DOHH2 (cell line): ENCODE results near the gene RIN3.

Experiments used
- H3F3A ChIP-seq: fragments of 200-600 bp; sonication (generic), shearing (Covaris generic); 2 replicates; pipeline ENCODE4 v1.6.0; 2016; ENCODE audit warnings: antibody characterized with exemption, mild to moderate bottlenecking; ENCODE audit not compliant: control insufficient read depth, insufficient read depth
- H3K27ac ChIP-seq: fragments of 200-600 bp; sonication (generic); 2 replicates; pipeline ENCODE4 v1.5.1; 2014; ENCODE audit warnings: low read depth, mild to moderate bottlenecking, low read length, moderate library complexity
- H3K27me3 ChIP-seq: fragments of 200-600 bp; sonication (generic); 2 replicates; pipeline ENCODE4 v1.6.1; 2014; ENCODE audit warnings: mild to moderate bottlenecking, low read length, mixed read lengths; ENCODE audit not compliant: control insufficient read depth
- H3K36me3 ChIP-seq: fragments of 200-600 bp; sonication (generic); 2 replicates; pipeline ENCODE4 v1.6.1; 2014; ENCODE audit warnings: mild to moderate bottlenecking, low read length, moderate library complexity, mixed read lengths; ENCODE audit not compliant: control insufficient read depth
- H3K4me1 ChIP-seq: fragments of 200-600 bp; sonication (generic); 2 replicates; pipeline ENCODE4 v1.6.1; 2014; ENCODE audit warnings: mild to moderate bottlenecking, low read length, mixed read lengths; ENCODE audit not compliant: control insufficient read depth
- H3K4me2 ChIP-seq: fragments of 200-600 bp; sonication (generic); 2 replicates; pipeline ENCODE4 v1.6.0; 2014; ENCODE audit warnings: mild to moderate bottlenecking, low read length, moderate library complexity
- H3K4me3 ChIP-seq: fragments of 200-600 bp; sonication (generic); 2 replicates; pipeline ENCODE4 v1.5.1; 2014; ENCODE audit warnings: mild to moderate bottlenecking, low read length, mixed read lengths
- H3K79me2 ChIP-seq: fragments of 200-600 bp; sonication (generic); 2 replicates; pipeline ENCODE4 v1.6.1; 2014; ENCODE audit warnings: mild to moderate bottlenecking, low read length, mixed read lengths; ENCODE audit not compliant: control insufficient read depth
- H3K9me2 ChIP-seq: fragments of 200-600 bp; sonication (generic); replicated peaks from 2 replicates; pipeline ENCODE4 v1.6.1; 2014; ENCODE audit warnings: mild to moderate bottlenecking, low read length, mixed read lengths; ENCODE audit not compliant: control insufficient read depth
- H3K9me3 ChIP-seq: fragments of 200-600 bp; sonication (generic); 2 replicates; pipeline ENCODE4 v1.6.1; 2014; ENCODE audit warnings: antibody characterized with exemption, low read length, mixed read lengths; ENCODE audit not compliant: control insufficient read depth, insufficient read depth
- H4K20me1 ChIP-seq: fragments of 200-600 bp; sonication (generic); 2 replicates; pipeline ENCODE4 v1.6.0; 2014; ENCODE audit warnings: low read depth, mild to moderate bottlenecking, antibody characterized with exemption, low read length, moderate library complexity; ENCODE audit not compliant: control insufficient read depth, insufficient read depth
- CTCF ChIP-seq: fragments of 200-600 bp; sonication (generic); IDR thresholded peaks from one replicate; pipeline ENCODE4 v1.5.1; 2014; ENCODE audit warnings: antibody characterized with exemption, mild to moderate bottlenecking, low read depth, low read length; ENCODE audit not compliant: poor library complexity, severe bottlenecking
- EZH2phosphoT487 ChIP-seq: fragments of 200-600 bp; sonication (generic); IDR thresholded peaks from 2 replicates; pipeline ENCODE4 v1.6.1; 2017; ENCODE audit warnings: borderline replicate concordance, mild to moderate bottlenecking, antibody characterized with exemption, low read length, moderate library complexity, mixed read lengths

The RIN3 gene

DNA sequence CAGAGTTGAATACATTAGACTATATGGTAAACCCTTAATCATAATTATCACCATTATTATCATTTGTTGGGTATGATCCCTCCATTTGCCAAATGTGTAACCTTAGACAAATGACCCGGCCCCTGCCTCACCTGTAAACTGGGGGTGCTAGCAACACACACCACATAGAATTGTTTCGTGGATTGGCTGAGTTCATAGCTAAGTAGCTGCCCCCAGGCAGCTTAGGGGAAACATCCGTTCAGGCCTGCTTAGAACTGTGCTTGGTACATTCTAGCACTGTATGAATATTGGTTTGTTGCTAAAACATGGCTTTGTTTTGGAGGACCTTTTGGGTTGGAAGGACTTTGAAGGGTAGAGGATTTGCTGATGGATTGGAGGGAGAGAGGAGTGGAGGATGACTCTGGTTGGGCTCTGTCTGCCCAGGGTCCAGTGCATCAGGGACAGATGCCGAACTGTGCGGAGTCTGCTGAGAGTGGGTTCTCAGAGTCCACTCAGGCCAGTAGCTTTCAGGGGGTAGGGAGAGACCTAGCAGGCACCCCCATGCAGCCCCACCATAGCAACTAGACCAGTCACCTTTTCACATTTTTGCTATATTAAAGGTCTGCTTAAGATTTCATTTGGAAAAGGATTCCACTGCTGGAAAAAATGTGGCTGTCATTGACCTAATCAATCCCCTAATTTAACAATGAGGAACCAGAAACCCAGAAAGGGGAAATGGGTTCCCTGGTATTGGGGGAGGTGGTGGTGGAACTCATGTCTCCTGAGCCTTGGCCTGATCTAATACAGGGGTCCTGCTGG is 2.2 kb downstream of the RIN3 start:
- TF ChIP-seq EZH2phosphoT487: no peak
- Histone ChIP-seq H3K27me3 (0 out of 2 replicates have a peak, but pooled peaks cover 8% of the 10 kb centered on the region), H3K9me3 (no peaks in the 10 kb centered on the region), H4K20me1 (no peaks in the 10 kb centered on the region), H3K4me2 (no peak overlapping the region), H3K27ac (no peak overlapping the region), H3K4me1 (no peaks in the 10 kb centered on the region), H3K36me3 (no peaks in the 10 kb centered on the region), H3K9me2 (no peaks in the 10 kb centered on the region), H3F3A (no peaks in the 10 kb centered on the region), H3K4me3 (no peak overlapping the region), H3K79me2 (no peaks in the 10 kb centered on the region)

- Histone ChIP-seq H3K36me3 (no peaks in the 10 kb centered on the region), H3K9me3 (no peaks in the 10 kb centered on the region), H3K27me3 (0 out of 2 replicates have a peak, but pooled peaks cover 11% of the 10 kb centered on the region), H3K4me1 (no peaks in the 10 kb centered on the region), H3F3A (no peaks in the 10 kb centered on the region), H3K79me2 (no peaks in the 10 kb centered on the region), H3K4me3 (no peak overlapping the region), H3K27ac (no peak overlapping the region), H4K20me1 (no peaks in the 10 kb centered on the region), H3K4me2 (no peak overlapping the region), H3K9me2 (no peaks in the 10 kb centered on the region)
- TF ChIP-seq CTCF: no peak
- TF ChIP-seq EZH2phosphoT487: no peak
Measured at GRCh38 chr14:92516344-92516965, 2.9 kb downstream of the RIN3 start.

- TF ChIP-seq CTCF (no peak), EZH2phosphoT487 (no peak)
- Histone ChIP-seq H3K27ac (no peak overlapping the region), H4K20me1 (no peaks in the 10 kb centered on the region), H3K4me1 (no peaks in the 10 kb centered on the region), H3K36me3 (no peaks in the 10 kb centered on the region), H3K9me2 (no peaks in the 10 kb centered on the region), H3F3A (no peaks in the 10 kb centered on the region), H3K4me2 (no peak overlapping the region), H3K4me3 (no peak overlapping the region), H3K27me3 (0 out of 2 replicates have a peak, but pooled peaks cover 11% of the 10 kb centered on the region), H3K79me2 (no peaks in the 10 kb centered on the region), H3K9me3 (no peaks in the 10 kb centered on the region)
Measured at GRCh38 chr14:92516966-92517506, 3.5 kb downstream of the RIN3 start.

GRCh38 chr14:92517761-92518160 is 4.2 kb downstream of the RIN3 start:
- no peaks in the 10 kb centered on the region for H3K4me1 ChIP-seq
- TF ChIP-seq EZH2phosphoT487 (no peak), CTCF (no peak)
- no peaks in the 10 kb centered on the region for H4K20me1 ChIP-seq
- H3K9me2 ChIP-seq: no peaks in the 10 kb centered on the region
- H3K4me3 ChIP-seq: no peak overlapping the region
- no peaks in the 10 kb centered on the region for H3K36me3 ChIP-seq
- H3K27me3 ChIP-seq: 0 out of 2 replicates have a peak, but pooled peaks cover 11% of the 10 kb centered on the region
- H3K27ac ChIP-seq: no peak overlapping the region
- H3K4me2 ChIP-seq: no peak overlapping the region
- H3K9me3 ChIP-seq: no peaks in the 10 kb centered on the region
- H3K79me2 ChIP-seq: no peaks in the 10 kb centered on the region
- no peaks in the 10 kb centered on the region for H3F3A ChIP-seq
